K562 (cell line): ENCODE results near the gene CNPY2. TPM values are rescaled to one million over a fixed set of nuclear protein-coding genes. Genes with fewer than 3 reads are reported as not detected.

Experiments used
- ARNT ChIP-seq, 2 experiments: fragments of 450-650 bp; IDR thresholded peaks; 2 replicates each; pipeline ENCODE4 v1.6.1; 2016; ENCODE audit warnings: mild to moderate bottlenecking in 1 of 2
- BRD4 ChIP-seq: fragments of 200-600 bp; sonication (generic); IDR thresholded peaks from 2 replicates; pipeline ENCODE4 v1.6.1; 2017; ENCODE audit warnings: inconsistent platforms
- DNMT1 ChIP-seq: fragments of 450-650 bp; IDR thresholded peaks from 2 replicates; pipeline ENCODE4 v1.6.1; 2016; ENCODE audit warnings: antibody characterized with exemption, mild to moderate bottlenecking
- ETV5 ChIP-seq: sonication (generic); formaldehyde crosslinking; IDR thresholded peaks from 2 replicates; pipeline ENCODE4 v1.4.0; 2020; ENCODE audit warnings: low read depth, mild to moderate bottlenecking, missing genetic modification reagents
- FOXO4 ChIP-seq: fragments of 450-650 bp; formaldehyde crosslinking; IDR thresholded peaks from 2 replicates; pipeline ENCODE4 v1.4.0; 2020; ENCODE audit warnings: mild to moderate bottlenecking, moderate library complexity
- L3MBTL2 ChIP-seq: fragments of 450-650 bp; IDR thresholded peaks from 2 replicates; pipeline ENCODE4 v1.6.1; 2016; ENCODE audit warnings: mild to moderate bottlenecking, moderate library complexity
- MCM3 ChIP-seq: fragments of 450-650 bp; IDR thresholded peaks from 2 replicates; pipeline ENCODE4 v1.6.1; 2016
- MECOM ChIP-seq: fragments of 250-450 bp; sonication (Bioruptor Pico); IDR thresholded peaks from 2 replicates; pipeline ENCODE4 v1.8.0; 2022; ENCODE audit warnings: inconsistent platforms
- NBN ChIP-seq: fragments of 450-650 bp; IDR thresholded peaks from 2 replicates; pipeline ENCODE4 v1.6.1; 2016; ENCODE audit warnings: low read depth, mild to moderate bottlenecking
- NCOA1 ChIP-seq: fragments of 450-650 bp; IDR thresholded peaks from 2 replicates; pipeline ENCODE4 v1.6.1; 2016; ENCODE audit warnings: low read depth
- PHF8 ChIP-seq: fragments of 200-600 bp; sonication (generic); IDR thresholded peaks from 2 replicates; pipeline ENCODE4 v1.6.1; 2012; ENCODE audit warnings: mixed run types, mild to moderate bottlenecking, inconsistent platforms, low read length, moderate library complexity, borderline replicate concordance
- RHOXF2B ChIP-seq: fragments of 250-450 bp; sonication (Bioruptor Pico); conservative IDR thresholded peaks from 2 replicates; pipeline ENCODE4 v1.5.1; 2021
- SETDB1 ChIP-seq: IDR thresholded peaks from one replicate; pipeline ENCODE4 v1.6.1; 2012; ENCODE audit warnings: low read length, control low read depth, inconsistent platforms
- SNIP1 ChIP-seq: fragments of 450-650 bp; IDR thresholded peaks from 2 replicates; pipeline ENCODE4 v1.7.1; 2017; ENCODE audit warnings: low read depth, mild to moderate bottlenecking
- U2AF2 ChIP-seq: fragments of 200-400 bp; formaldehyde crosslinking; optimal IDR thresholded peaks from 2 replicates; pipeline ENCODE3; 2017; ENCODE audit warnings: low read depth, mild to moderate bottlenecking, low read length
- YY1 ChIP-seq, 3 experiments: IDR thresholded peaks; 2 replicates each; pipeline ENCODE4 v1.6.1; 2011; ENCODE audit warnings: low read length in 2 of 3, mild to moderate bottlenecking in 2 of 3, moderate library complexity in 2 of 3, borderline replicate concordance in 1 of 3, control low read depth in 1 of 3, low read depth in 1 of 3; ENCODE audit not compliant: insufficient read depth in 3 of 3, insufficient replicate concordance in 2 of 3, control insufficient read depth in 1 of 3, insufficient read length in 1 of 3; ENCODE audit errors: extremely low read depth in 1 of 3
- ZNF143 ChIP-seq: sonication (generic); formaldehyde crosslinking; IDR thresholded peaks from 2 replicates; pipeline ENCODE4 v1.9.0; 2022; ENCODE audit warnings: mild to moderate bottlenecking, missing genetic modification reagents
- ZNF282 ChIP-seq: sonication (generic); formaldehyde crosslinking; IDR thresholded peaks from 2 replicates; pipeline ENCODE4 v1.8.1; 2023; ENCODE audit warnings: missing genetic modification reagents
- ZNF76 ChIP-seq: fragments of 250-450 bp; sonication (Bioruptor Pico); IDR thresholded peaks from 2 replicates; pipeline ENCODE4 v1.4.0; 2020; ENCODE audit warnings: mild to moderate bottlenecking, moderate library complexity, borderline replicate concordance
- polyA plus RNA-seq, 8 experiments: library from polyadenylated mRNA; depleted of rRNA in 4 of 8; stranded (reverse) in 5 of 8; unstranded in 3 of 8; fragments of >200 nt; fragmentation: Nextera tagmentation in 2 of 8; fragmentation: Illumina TruSeq in 1 of 8; extraction: Ambion mirVana in 2 of 8; extraction: Trizol in 1 of 8; gene quantifications; 2 replicates each; pipeline versions ENCODE4 v1.2.1 to v1.2.3, GENCODE V29; 2011 to 2014; ENCODE audit warnings: inconsistent platforms in 1 of 8, missing spikeins in 1 of 8
- total RNA-seq, 7 experiments: library from RNA; depleted of rRNA in 6 of 7; stranded (reverse); fragments of >200 nt in 6 of 7; fragmentation: Illumina TruSeq in 2 of 7; extraction: Trizol in 2 of 7; gene quantifications; 2 replicates each; pipeline versions ENCODE4 v1.2.1 to v1.2.3, GENCODE V29; 2011 to 2021; ENCODE audit warnings: low replicate concordance in 1 of 7
- TF ChIP-seq, protein P1 (sequence below), 3 experiments: fragments of 200-800 bp in 1 of 3; sonication (Bioruptor generic) in 1 of 3; sonication (generic) in 1 of 3; formaldehyde crosslinking in 1 of 3; IDR thresholded peaks; 2 replicates each; pipeline versions ENCODE4 v1.6.1 to v1.8.0; 2016 to 2022; ENCODE audit warnings: mild to moderate bottlenecking in 2 of 3, missing compliant biosample characterization in 2 of 3, missing genetic modification characterization in 2 of 3, missing genetic modification reagents in 1 of 3
- TF ChIP-seq, protein P2 (sequence below): fragments of 250-450 bp; sonication (Bioruptor Pico); IDR thresholded peaks from 2 replicates; pipeline ENCODE4 v1.4.0; 2020; ENCODE audit warnings: borderline replicate concordance
- TF ChIP-seq, protein P3 (sequence below): fragments of 450-650 bp; formaldehyde crosslinking; IDR thresholded peaks from 2 replicates; pipeline ENCODE4 v1.4.0; 2020; ENCODE audit warnings: mild to moderate bottlenecking, moderate library complexity

The CNPY2 gene
- total and polyA plus RNA-seq, 9 of the 15 experiments (the other 6 are each of a cell fraction or from before 2014, with no cell fraction given), result 33.8 to 190 (median 138) TPM

DNA sequence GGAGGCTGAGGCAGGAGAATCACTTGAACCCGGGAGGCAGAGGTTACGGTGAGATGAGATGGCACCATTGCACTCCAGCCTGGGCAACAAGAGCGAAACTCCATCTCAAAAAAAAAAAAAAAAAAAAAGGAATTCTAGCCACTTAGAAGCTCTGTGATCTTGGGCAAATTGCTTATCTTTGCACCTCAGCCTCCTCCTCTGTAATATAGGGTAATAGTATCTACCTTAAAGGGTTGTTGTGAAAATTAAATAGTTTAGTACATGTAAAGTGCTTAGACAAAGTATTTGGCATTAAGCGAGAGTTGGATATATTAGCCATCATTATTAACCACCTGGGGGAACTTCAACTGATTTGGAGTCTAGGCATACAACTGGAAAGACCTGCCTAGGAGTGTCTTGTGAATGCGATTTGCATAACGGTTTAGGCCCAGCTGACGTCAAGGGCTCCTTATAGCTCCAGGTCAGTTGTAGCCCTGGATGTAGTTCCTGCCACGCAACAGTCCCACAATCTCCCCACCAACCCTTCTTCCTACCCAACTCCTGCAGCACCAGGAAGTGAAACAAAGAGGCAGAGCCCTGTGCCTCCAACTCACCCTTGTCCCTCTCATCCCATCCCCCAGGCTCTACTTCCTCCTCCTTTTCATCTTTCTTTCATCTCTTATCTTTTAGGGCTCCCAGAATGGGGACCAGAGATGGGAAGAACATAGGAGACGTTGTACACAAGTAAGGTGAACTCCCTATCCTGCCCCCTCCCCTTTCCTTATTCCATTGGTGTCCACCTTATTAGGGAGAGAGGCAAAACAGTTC lies 20.8 kb upstream of the CNPY2 start (continued):
- TF ChIP-seq U2AF2, result no peak
- no peak for TF ChIP-seq MCM3
- TF ChIP-seq DNMT1, result no peak
- TF ChIP-seq FOXO4 (CRISPR knock-in tag), result no peak
- TF ChIP-seq RHOXF2B (CRISPR knock-in tag), result no peak
- TF ChIP-seq ARNT (IDR thresholded peaks at IDR 0.05), result no peak; a peak in 2 of 4 replicates
- TF ChIP-seq, protein P1, sequence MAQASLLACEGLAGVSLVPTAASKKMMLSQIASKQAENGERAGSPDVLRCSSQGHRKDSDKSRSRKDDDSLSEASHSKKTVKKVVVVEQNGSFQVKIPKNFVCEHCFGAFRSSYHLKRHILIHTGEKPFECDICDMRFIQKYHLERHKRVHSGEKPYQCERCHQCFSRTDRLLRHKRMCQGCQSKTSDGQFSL (CRISPR knock-in tag; IDR thresholded peaks at IDR 0.05), result no peak
- TF ChIP-seq, protein P1 (tag; IDR thresholded peaks at IDR 0.05), result no peak
- TF ChIP-seq NCOA1, result peak; percentile 82
- TF ChIP-seq, protein P2, sequence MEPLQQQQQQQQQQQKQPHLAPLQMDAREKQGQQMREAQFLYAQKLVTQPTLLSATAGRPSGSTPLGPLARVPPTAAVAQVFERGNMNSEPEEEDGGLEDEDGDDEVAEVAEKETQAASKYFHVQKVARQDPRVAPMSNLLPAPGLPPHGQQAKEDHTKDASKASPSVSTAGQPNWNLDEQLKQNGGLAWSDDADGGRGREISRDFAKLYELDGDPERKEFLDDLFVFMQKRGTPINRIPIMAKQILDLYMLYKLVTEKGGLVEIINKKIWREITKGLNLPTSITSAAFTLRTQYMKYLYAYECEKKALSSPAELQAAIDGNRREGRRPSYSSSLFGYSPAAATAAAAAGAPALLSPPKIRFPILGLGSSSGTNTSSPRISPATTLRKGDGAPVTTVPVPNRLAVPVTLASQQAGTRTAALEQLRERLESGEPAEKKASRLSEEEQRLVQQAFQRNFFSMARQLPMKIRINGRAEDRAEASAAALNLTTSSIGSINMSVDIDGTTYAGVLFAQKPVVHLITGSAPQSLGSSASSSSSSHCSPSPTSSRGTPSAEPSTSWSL (CRISPR knock-in tag), result no peak
- peak; percentile 79; the same call in 1 of the 2 replicates for TF ChIP-seq NBN
- no peak for TF ChIP-seq ZNF282
- no peak for TF ChIP-seq ZNF76 (CRISPR knock-in tag)
- TF ChIP-seq L3MBTL2, result peak; percentile 55; the same call in 1 of the 2 replicates
- peak; percentile 56; the same call in 1 of the 2 replicates for TF ChIP-seq ETV5 (CRISPR knock-in tag)
- TF ChIP-seq MECOM, result 0 out of 2 replicates have a peak, but pooled peaks have one; percentile 0
- TF ChIP-seq SETDB1, result no peak
- peak; percentile 91; the same call in 1 of the 2 replicates for TF ChIP-seq BRD4
- no peak for TF ChIP-seq ZNF143 (CRISPR knock-in tag)
- no peak for TF ChIP-seq SNIP1
- TF ChIP-seq, protein P3, sequence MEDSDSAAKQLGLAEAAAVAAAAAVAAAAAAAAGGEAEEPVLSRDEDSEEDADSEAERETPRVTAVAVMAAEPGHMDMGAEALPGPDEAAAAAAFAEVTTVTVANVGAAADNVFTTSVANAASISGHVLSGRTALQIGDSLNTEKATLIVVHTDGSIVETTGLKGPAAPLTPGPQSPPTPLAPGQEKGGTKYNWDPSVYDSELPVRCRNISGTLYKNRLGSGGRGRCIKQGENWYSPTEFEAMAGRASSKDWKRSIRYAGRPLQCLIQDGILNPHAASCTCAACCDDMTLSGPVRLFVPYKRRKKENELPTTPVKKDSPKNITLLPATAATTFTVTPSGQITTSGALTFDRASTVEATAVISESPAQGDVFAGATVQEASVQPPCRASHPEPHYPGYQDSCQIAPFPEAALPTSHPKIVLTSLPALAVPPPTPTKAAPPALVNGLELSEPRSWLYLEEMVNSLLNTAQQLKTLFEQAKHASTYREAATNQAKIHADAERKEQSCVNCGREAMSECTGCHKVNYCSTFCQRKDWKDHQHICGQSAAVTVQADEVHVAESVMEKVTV (CRISPR knock-in tag), result no peak
- peak; percentile 39; the same call in 1 of the 2 replicates for TF ChIP-seq PHF8
- TF ChIP-seq YY1 (IDR thresholded peaks at IDR 0.05; ENCODE audit: borderline replicate concordance in 1 of 3, control insufficient read depth in 1 of 3, extremely low read depth in 1 of 3, insufficient read depth in 3 of 3, insufficient read length in 1 of 3, insufficient replicate concordance in 2 of 3, low read depth in 1 of 3, low read length in 2 of 3), result peak in 1 of 3 experiments; percentile 20
